G401 (cell line): Measurements from ENCODE around the gene GDF11. TPM values are rescaled to one million over a fixed set of nuclear protein-coding genes. Genes with fewer than 3 reads are reported as not detected.

Experiments
- DNase-seq: peaks from one replicate; pipeline ENCODE4 v3.0.0-alpha.2; 2015; ENCODE audit warnings: low spot score
- in situ Hi-C: cut with HindIII; loops from 2 replicates; pipeline ENCODE4 v1.10.0; 2016; ENCODE audit warnings: low sequenced_read_pairs, mixed read lengths
- total RNA-seq: library from RNA; depleted of rRNA; stranded (reverse); fragments of >200 nt; shearing (Covaris generic); gene quantifications from 2 replicates; pipeline ENCODE4 v1.2.3, GENCODE V29; 2014

The GDF11 gene
- total RNA-seq, 1 experiment from 2014 or later, result 29.2 TPM

GRCh38 chr12:55720071-55720564 is 22.8 kb upstream of the GDF11 start, which contains the start of gene RDH5:
RDH5 (plus strand) TSS chr12:55720393; CDS start chr12:55721185, 792 bp downstream.
- in situ Hi-C loops, result no loop called here
- DNase-seq, result no peak

GRCh38 chr12:55720894-55721444 is 22.0 kb upstream of the GDF11 start:
- DNase-seq, result peak; percentile 52
- in situ Hi-C loops, result no loop called here

- DNase-seq, result no peak
- in situ Hi-C loops, result no loop called here
These were observed 21.2 kb upstream of the GDF11 start for GRCh38 chr12:55721601-55722213.

GRCh38 chr12:55722948-55723347 is 20.0 kb upstream of the GDF11 start:
- no peak for DNase-seq
- in situ Hi-C loops, result no loop called here

GRCh38 chr12:55723516-55724225 is 19.3 kb upstream of the GDF11 start:
- in situ Hi-C loops, result no loop called here
- DNase-seq, result no peak

- DNase-seq, result peak; percentile 60
- in situ Hi-C loops, result no loop called here
These were observed 18.5 kb upstream of the GDF11 start for GRCh38 chr12:55724226-55724939.

GRCh38 chr12:55724940-55725309 is 18.0 kb upstream of the GDF11 start:
- in situ Hi-C loops, result no loop called here
- DNase-seq, result no peak

- in situ Hi-C loops, result no loop called here
These were observed 17.4 kb upstream of the GDF11 start for GRCh38 chr12:55725556-55725955.

GRCh38 chr12:55726971-55727370 is 16.0 kb upstream of the GDF11 start:
- DNase-seq, result no peak

More at GRCh38 chr12:55725556-55725955, 17.4 kb upstream of the GDF11 start:
- DNase-seq, result no peak

GRCh38 chr12:55727643-55728185 is 15.2 kb upstream of the GDF11 start:
- in situ Hi-C loops, result no loop called here
- peak; percentile 33 for DNase-seq

More at GRCh38 chr12:55726971-55727370, 16.0 kb upstream of the GDF11 start:
- in situ Hi-C loops, result no loop called here

GRCh38 chr12:55728186-55728938 is 14.6 kb upstream of the GDF11 start:
- peak; percentile 28 for DNase-seq
- in situ Hi-C loops, result no loop called here

- DNase-seq, result peak; percentile 90
- in situ Hi-C loops, result no loop called here
These were observed 13.7 kb upstream of the GDF11 start, which contains the start of gene CD63 for GRCh38 chr12:55728939-55729818. CD63 (minus strand) TSS chr12:55729009; CDS start chr12:55728341, 668 bp downstream.

- in situ Hi-C loops, result no loop called here
These were observed 12.8 kb upstream of the GDF11 start for GRCh38 chr12:55729819-55730818.

GRCh38 chr12:55732288-55732687 is 10.6 kb upstream of the GDF11 start:
- no peak for DNase-seq
- in situ Hi-C loops, result no loop called here

More at GRCh38 chr12:55729819-55730818, 12.8 kb upstream of the GDF11 start:
- peak; percentile 76 for DNase-seq

GRCh38 chr12:55733021-55733555 is 9.8 kb upstream of the GDF11 start:
- in situ Hi-C loops, result no loop called here
- DNase-seq, result no peak

- in situ Hi-C loops, result no loop called here
- DNase-seq, result no peak
These were observed 9.1 kb upstream of the GDF11 start for GRCh38 chr12:55733858-55734257.
